HG03025 (cell line): Measurements from ENCODE around the gene CDCA7.
"Not testable (repeated sequence)": the region's sequence is repeated elsewhere in the genome, so short reads cannot be mapped to it uniquely, and the experiment has no call there.

Experiments
- ATAC-seq: cut with Tn5 transposase; IDR thresholded peaks from one replicate; pipeline ENCODE4 v1.9.1; 2021; ENCODE audit warnings: mild to moderate bottlenecking, moderate library complexity; ENCODE audit not compliant: unreplicated experiment, low FRiP score

Gene CDCA7

GRCh38 chr2:173400760-173401159 is 46.1 kb downstream of the CDCA7 start:
- ATAC-seq: no peak

GRCh38 chr2:173401716-173402326 is 47.1 kb downstream of the CDCA7 start:
- no peak for ATAC-seq

GRCh38 chr2:173402405-173402974 is 47.8 kb downstream of the CDCA7 start:
- no peak for ATAC-seq

GRCh38 chr2:173404841-173405750 is 50.4 kb downstream of the CDCA7 start:
- ATAC-seq: no peak

GRCh38 chr2:173407176-173407575 is 52.5 kb downstream of the CDCA7 start:
- no peak for ATAC-seq

GRCh38 chr2:173407646-173408045 is 53.0 kb downstream of the CDCA7 start:
- ATAC-seq: no peak

GRCh38 chr2:173410579-173410978 is 55.9 kb downstream of the CDCA7 start:
- ATAC-seq: no peak

GRCh38 chr2:173412628-173413027 is 58.0 kb downstream of the CDCA7 start:
- ATAC-seq: no peak

GRCh38 chr2:173414823-173415322 is 60.2 kb downstream of the CDCA7 start:
- ATAC-seq: no peak

- ATAC-seq: no peak
Measured at GRCh38 chr2:173415431-173416381, 61.0 kb downstream of the CDCA7 start.

- ATAC-seq: not testable (repeated sequence)
Measured at GRCh38 chr2:173416415-173417152, 61.9 kb downstream of the CDCA7 start.

- ATAC-seq: no peak
Measured at GRCh38 chr2:173417341-173417740, 62.7 kb downstream of the CDCA7 start.

- ATAC-seq: no peak
Measured at GRCh38 chr2:173417802-173418201, 63.1 kb downstream of the CDCA7 start.
